Measurements from ENCODE around the gene TOR1A.

TOR1A gene

GRCh38 chr9:129823935-129824601, at the start of gene TOR1A:
TSS of gene TOR1A (minus strand) at chr9:129824136. CDS start at chr9:129824085, 51 bp downstream.
- peaks cover 11% of the 10 kb centered on the region for H3K4me1 Mint-ChIP-seq
- no peaks in the 10 kb centered on the region for H3K27me3 Mint-ChIP-seq
- H3K4me3 Mint-ChIP-seq = peak within 1 kb of the TSS; percentile 88
- H3K27ac Mint-ChIP-seq = peak within 1 kb of the TSS; percentile 90
- H3K36me3 Mint-ChIP-seq = peaks cover 3% of the 10 kb centered on the region
- no peaks in the 10 kb centered on the region for H3K9me3 Mint-ChIP-seq

GRCh38 chr9:129871046-129871445, 47.1 kb upstream of the TOR1A start:
- peaks cover 69% of the 10 kb centered on the region for H3K4me1 Mint-ChIP-seq

GRCh38 chr9:129869585-129870501, 45.9 kb upstream of the TOR1A start:
- H3K4me3 Mint-ChIP-seq = peak overlapping the region; percentile 59
- peaks cover 76% of the 10 kb centered on the region for H3K4me1 Mint-ChIP-seq
- H3K27me3 Mint-ChIP-seq = no peaks in the 10 kb centered on the region
- H3K9me3 Mint-ChIP-seq = no peaks in the 10 kb centered on the region
- peaks cover 12% of the 10 kb centered on the region for H3K36me3 Mint-ChIP-seq
- H3K27ac Mint-ChIP-seq = peak overlapping the region; percentile 88

More at GRCh38 chr9:129871046-129871445, 47.1 kb upstream of the TOR1A start:
- peak overlapping the region; percentile 30 for H3K4me3 Mint-ChIP-seq
- no peaks in the 10 kb centered on the region for H3K9me3 Mint-ChIP-seq
- peak overlapping the region; percentile 63 for H3K27ac Mint-ChIP-seq
- H3K27me3 Mint-ChIP-seq = no peaks in the 10 kb centered on the region
- H3K36me3 Mint-ChIP-seq = peaks cover 11% of the 10 kb centered on the region

GRCh38 chr9:129868872-129869486, 45.0 kb upstream of the TOR1A start:
- peaks cover 76% of the 10 kb centered on the region for H3K4me1 Mint-ChIP-seq
- H3K4me3 Mint-ChIP-seq = peak overlapping the region; percentile 59
- no peaks in the 10 kb centered on the region for H3K9me3 Mint-ChIP-seq
- peaks cover 9% of the 10 kb centered on the region for H3K36me3 Mint-ChIP-seq
- peak overlapping the region; percentile 88 for H3K27ac Mint-ChIP-seq
- H3K27me3 Mint-ChIP-seq = no peaks in the 10 kb centered on the region

- H3K4me1 Mint-ChIP-seq = peaks cover 78% of the 10 kb centered on the region
- H3K9me3 Mint-ChIP-seq = no peaks in the 10 kb centered on the region
- no peaks in the 10 kb centered on the region for H3K27me3 Mint-ChIP-seq
- H3K4me3 Mint-ChIP-seq = peak overlapping the region; percentile 59
- peak overlapping the region; percentile 96 for H3K27ac Mint-ChIP-seq
- peaks cover 10% of the 10 kb centered on the region for H3K36me3 Mint-ChIP-seq
Measured at GRCh38 chr9:129868023-129868871, 44.3 kb upstream of the TOR1A start.

GRCh38 chr9:129867136-129868022, 43.4 kb upstream of the TOR1A start:
- H3K4me3 Mint-ChIP-seq = peak overlapping the region; percentile 54
- peaks cover 10% of the 10 kb centered on the region for H3K36me3 Mint-ChIP-seq
- peaks cover 77% of the 10 kb centered on the region for H3K4me1 Mint-ChIP-seq
- no peaks in the 10 kb centered on the region for H3K9me3 Mint-ChIP-seq
- peak overlapping the region; percentile 96 for H3K27ac Mint-ChIP-seq
- H3K27me3 Mint-ChIP-seq = no peaks in the 10 kb centered on the region

GRCh38 chr9:129866394-129867135, 42.6 kb upstream of the TOR1A start:
- peaks cover 76% of the 10 kb centered on the region for H3K4me1 Mint-ChIP-seq
- no peaks in the 10 kb centered on the region for H3K9me3 Mint-ChIP-seq

GRCh38 chr9:129865668-129866320, 41.9 kb upstream of the TOR1A start:
- Mint-ChIP-seq H3K9me3 (no peaks in the 10 kb centered on the region), H3K27ac (peak overlapping the region; percentile 96), H3K4me3 (no peak overlapping the region), H3K27me3 (no peaks in the 10 kb centered on the region), H3K4me1 (peaks cover 76% of the 10 kb centered on the region), H3K36me3 (peaks cover 14% of the 10 kb centered on the region)

More at GRCh38 chr9:129866394-129867135, 42.6 kb upstream of the TOR1A start:
- peaks cover 12% of the 10 kb centered on the region for H3K36me3 Mint-ChIP-seq
- H3K27ac Mint-ChIP-seq = peak overlapping the region; percentile 96
- peak overlapping the region; percentile 49 for H3K4me3 Mint-ChIP-seq
- no peaks in the 10 kb centered on the region for H3K27me3 Mint-ChIP-seq

- no peaks in the 10 kb centered on the region for H3K9me3 Mint-ChIP-seq
- no peaks in the 10 kb centered on the region for H3K27me3 Mint-ChIP-seq
- H3K4me1 Mint-ChIP-seq = peaks cover 78% of the 10 kb centered on the region
- peak overlapping the region; percentile 81 for H3K27ac Mint-ChIP-seq
- peak overlapping the region; percentile 44 for H3K4me3 Mint-ChIP-seq
- H3K36me3 Mint-ChIP-seq = peaks cover 14% of the 10 kb centered on the region
Measured at GRCh38 chr9:129864991-129865647, 41.2 kb upstream of the TOR1A start.

GRCh38 chr9:129863059-129863690, 39.2 kb upstream of the TOR1A start:
- H3K4me3 Mint-ChIP-seq = peak overlapping the region; percentile 51
- peaks cover 64% of the 10 kb centered on the region for H3K4me1 Mint-ChIP-seq
- H3K27me3 Mint-ChIP-seq = no peaks in the 10 kb centered on the region
- peak overlapping the region; percentile 82 for H3K27ac Mint-ChIP-seq
- H3K36me3 Mint-ChIP-seq = peaks cover 14% of the 10 kb centered on the region
- no peaks in the 10 kb centered on the region for H3K9me3 Mint-ChIP-seq

- H3K4me1 Mint-ChIP-seq = peaks cover 53% of the 10 kb centered on the region
- H3K4me3 Mint-ChIP-seq = peak overlapping the region; percentile 36
- H3K27me3 Mint-ChIP-seq = no peaks in the 10 kb centered on the region
- peak overlapping the region; percentile 77 for H3K27ac Mint-ChIP-seq
- H3K36me3 Mint-ChIP-seq = peaks cover 14% of the 10 kb centered on the region
- H3K9me3 Mint-ChIP-seq = no peaks in the 10 kb centered on the region
Measured at GRCh38 chr9:129861447-129861827, 37.5 kb upstream of the TOR1A start.

GRCh38 chr9:129860653-129861446, 36.9 kb upstream of the TOR1A start:
- H3K9me3 Mint-ChIP-seq = no peaks in the 10 kb centered on the region
- H3K36me3 Mint-ChIP-seq = peaks cover 16% of the 10 kb centered on the region
- no peaks in the 10 kb centered on the region for H3K27me3 Mint-ChIP-seq
- peak overlapping the region; percentile 79 for H3K27ac Mint-ChIP-seq
- peaks cover 52% of the 10 kb centered on the region for H3K4me1 Mint-ChIP-seq
- H3K4me3 Mint-ChIP-seq = no peak overlapping the region
